ENCODE measurements around the gene UBA1.
"Not testable (repeated sequence)": the region's sequence is repeated elsewhere in the genome, so short reads cannot be mapped to it uniquely, and the experiment has no call there.

Gene UBA1

GRCh38 chrX:47241201-47242011 lies 47.8 kb downstream of the UBA1 start:
- Histone ChIP-seq H3K9me3 (ENCODE audit: control insufficient read depth, insufficient read depth, low read length) (no peaks in the 10 kb centered on the region), H3K36me3 (ENCODE audit: control insufficient read depth, insufficient read depth, low read length) (peaks cover 63% of the 10 kb centered on the region), H3K27me3 (ENCODE audit: control insufficient read depth, insufficient read depth, low read length) (no peaks in the 10 kb centered on the region), H3K9ac (ENCODE audit: low read depth, low read length) (no peak overlapping the region), H3K4me3 (ENCODE audit: low read depth, low read length) (no peak overlapping the region), H3K4me1 (ENCODE audit: control insufficient read depth, insufficient read depth, low read length) (no peaks in the 10 kb centered on the region)

- Histone ChIP-seq H3K9ac (ENCODE audit: low read depth, low read length) (no peak overlapping the region), H3K36me3 (ENCODE audit: control insufficient read depth, insufficient read depth, low read length) (peaks cover 64% of the 10 kb centered on the region), H3K4me1 (ENCODE audit: control insufficient read depth, insufficient read depth, low read length) (no peaks in the 10 kb centered on the region), H3K9me3 (ENCODE audit: control insufficient read depth, insufficient read depth, low read length) (no peaks in the 10 kb centered on the region), H3K27me3 (ENCODE audit: control insufficient read depth, insufficient read depth, low read length) (no peaks in the 10 kb centered on the region), H3K4me3 (ENCODE audit: low read depth, low read length) (no peak overlapping the region)
These were observed 48.7 kb downstream of the UBA1 start for GRCh38 chrX:47242321-47242720.

- H3K9me3 ChIP-seq (ENCODE audit: control insufficient read depth, insufficient read depth, low read length): no peaks in the 10 kb centered on the region
- peaks cover 73% of the 10 kb centered on the region for H3K36me3 ChIP-seq (ENCODE audit: control insufficient read depth, insufficient read depth, low read length)
- H3K4me3 ChIP-seq (ENCODE audit: low read depth, low read length): no peak overlapping the region
- H3K4me1 ChIP-seq (ENCODE audit: control insufficient read depth, insufficient read depth, low read length): no peaks in the 10 kb centered on the region
- H3K9ac ChIP-seq (ENCODE audit: low read depth, low read length): no peak overlapping the region
- H3K27me3 ChIP-seq (ENCODE audit: control insufficient read depth, insufficient read depth, low read length): no peaks in the 10 kb centered on the region
These were observed 49.7 kb downstream of the UBA1 start for GRCh38 chrX:47243351-47243750.

- peaks cover 67% of the 10 kb centered on the region for H3K36me3 ChIP-seq (ENCODE audit: control insufficient read depth, insufficient read depth, low read length)
- no peaks in the 10 kb centered on the region for H3K9me3 ChIP-seq (ENCODE audit: control insufficient read depth, insufficient read depth, low read length)
- no peaks in the 10 kb centered on the region for H3K27me3 ChIP-seq (ENCODE audit: control insufficient read depth, insufficient read depth, low read length)
These were observed 51.0 kb downstream of the UBA1 start for GRCh38 chrX:47244676-47245075.

GRCh38 chrX:47245156-47245555 lies 51.5 kb downstream of the UBA1 start:
- no peak overlapping the region for H3K9ac ChIP-seq (ENCODE audit: low read depth, low read length)
- peaks cover 63% of the 10 kb centered on the region for H3K36me3 ChIP-seq (ENCODE audit: control insufficient read depth, insufficient read depth, low read length)
- no peak overlapping the region for H3K4me3 ChIP-seq (ENCODE audit: low read depth, low read length)
- no peaks in the 10 kb centered on the region for H3K27me3 ChIP-seq (ENCODE audit: control insufficient read depth, insufficient read depth, low read length)
- H3K4me1 ChIP-seq (ENCODE audit: control insufficient read depth, insufficient read depth, low read length): no peaks in the 10 kb centered on the region
- no peaks in the 10 kb centered on the region for H3K9me3 ChIP-seq (ENCODE audit: control insufficient read depth, insufficient read depth, low read length)

More at GRCh38 chrX:47244676-47245075, 51.0 kb downstream of the UBA1 start:
- no peaks in the 10 kb centered on the region for H3K4me1 ChIP-seq (ENCODE audit: control insufficient read depth, insufficient read depth, low read length)
- no peak overlapping the region for H3K4me3 ChIP-seq (ENCODE audit: low read depth, low read length)
- H3K9ac ChIP-seq (ENCODE audit: low read depth, low read length): no peak overlapping the region

GRCh38 chrX:47247206-47247998 lies 53.8 kb downstream of the UBA1 start:
- Histone ChIP-seq H3K9ac (ENCODE audit: low read depth, low read length) (no peak overlapping the region), H3K27me3 (ENCODE audit: control insufficient read depth, insufficient read depth, low read length) (no peaks in the 10 kb centered on the region), H3K9me3 (ENCODE audit: control insufficient read depth, insufficient read depth, low read length) (no peaks in the 10 kb centered on the region), H3K4me3 (ENCODE audit: low read depth, low read length) (no peak overlapping the region), H3K4me1 (ENCODE audit: control insufficient read depth, insufficient read depth, low read length) (no peaks in the 10 kb centered on the region), H3K36me3 (ENCODE audit: control insufficient read depth, insufficient read depth, low read length) (peaks cover 41% of the 10 kb centered on the region)

- H3K9ac ChIP-seq (ENCODE audit: low read depth, low read length): no peak overlapping the region
- H3K27me3 ChIP-seq (ENCODE audit: control insufficient read depth, insufficient read depth, low read length): no peaks in the 10 kb centered on the region
- no peaks in the 10 kb centered on the region for H3K9me3 ChIP-seq (ENCODE audit: control insufficient read depth, insufficient read depth, low read length)
- H3K4me1 ChIP-seq (ENCODE audit: control insufficient read depth, insufficient read depth, low read length): no peaks in the 10 kb centered on the region
- no peak overlapping the region for H3K4me3 ChIP-seq (ENCODE audit: low read depth, low read length)
- peaks cover 37% of the 10 kb centered on the region for H3K36me3 ChIP-seq (ENCODE audit: control insufficient read depth, insufficient read depth, low read length)
These were observed 54.3 kb downstream of the UBA1 start for GRCh38 chrX:47247999-47248320.

- no peak overlapping the region for H3K4me3 ChIP-seq (ENCODE audit: low read depth, low read length)
- H3K9me3 ChIP-seq (ENCODE audit: control insufficient read depth, insufficient read depth, low read length): no peaks in the 10 kb centered on the region
- H3K27me3 ChIP-seq (ENCODE audit: control insufficient read depth, insufficient read depth, low read length): no peaks in the 10 kb centered on the region
- no peaks in the 10 kb centered on the region for H3K4me1 ChIP-seq (ENCODE audit: control insufficient read depth, insufficient read depth, low read length)
- H3K9ac ChIP-seq (ENCODE audit: low read depth, low read length): no peak overlapping the region
- peaks cover 33% of the 10 kb centered on the region for H3K36me3 ChIP-seq (ENCODE audit: control insufficient read depth, insufficient read depth, low read length)
These were observed 54.9 kb downstream of the UBA1 start for GRCh38 chrX:47248576-47248975.

- Histone ChIP-seq H3K9ac (ENCODE audit: low read depth, low read length) (no peak overlapping the region), H3K4me1 (ENCODE audit: control insufficient read depth, insufficient read depth, low read length) (no peaks in the 10 kb centered on the region), H3K36me3 (ENCODE audit: control insufficient read depth, insufficient read depth, low read length) (peaks cover 23% of the 10 kb centered on the region), H3K27me3 (ENCODE audit: control insufficient read depth, insufficient read depth, low read length) (no peaks in the 10 kb centered on the region), H3K4me3 (ENCODE audit: low read depth, low read length) (no peak overlapping the region), H3K9me3 (ENCODE audit: control insufficient read depth, insufficient read depth, low read length) (no peaks in the 10 kb centered on the region)
These were observed 56.4 kb downstream of the UBA1 start for GRCh38 chrX:47250017-47250347.

GRCh38 chrX:47257620-47258019 lies 64.0 kb downstream of the UBA1 start:
- H3K36me3 ChIP-seq (ENCODE audit: control insufficient read depth, insufficient read depth, low read length); H3K4me3 ChIP-seq (ENCODE audit: low read depth, low read length); H3K4me1 ChIP-seq (ENCODE audit: control insufficient read depth, insufficient read depth, low read length); H3K9ac ChIP-seq (ENCODE audit: low read depth, low read length); H3K9me3 ChIP-seq (ENCODE audit: control insufficient read depth, insufficient read depth, low read length); H3K27me3 ChIP-seq (ENCODE audit: control insufficient read depth, insufficient read depth, low read length): not testable (repeated sequence)

Measured in iPS-15b (cell line).